Measurements from ENCODE around the gene CNNM2.

- TF ChIP-seq CTCF (IDR thresholded peaks at IDR 0.05; ENCODE audit: insufficient read depth, low read length) (no peak), POLR2AphosphoS5 (IDR thresholded peaks at IDR 0.05; ENCODE audit: low read depth) (no peak), REST (IDR thresholded peaks at IDR 0.05; ENCODE audit: insufficient replicate concordance, low read depth) (no peak), GABPA (IDR thresholded peaks at IDR 0.05; ENCODE audit: low read depth) (no peak), SPI1 (IDR thresholded peaks at IDR 0.05; ENCODE audit: borderline replicate concordance, low read depth) (no peak)
Measured at GRCh38 chr10:102998399-102998907, 80.4 kb downstream of the CNNM2 start.
